ENCODE measurements around the gene FDPS.

DNA sequence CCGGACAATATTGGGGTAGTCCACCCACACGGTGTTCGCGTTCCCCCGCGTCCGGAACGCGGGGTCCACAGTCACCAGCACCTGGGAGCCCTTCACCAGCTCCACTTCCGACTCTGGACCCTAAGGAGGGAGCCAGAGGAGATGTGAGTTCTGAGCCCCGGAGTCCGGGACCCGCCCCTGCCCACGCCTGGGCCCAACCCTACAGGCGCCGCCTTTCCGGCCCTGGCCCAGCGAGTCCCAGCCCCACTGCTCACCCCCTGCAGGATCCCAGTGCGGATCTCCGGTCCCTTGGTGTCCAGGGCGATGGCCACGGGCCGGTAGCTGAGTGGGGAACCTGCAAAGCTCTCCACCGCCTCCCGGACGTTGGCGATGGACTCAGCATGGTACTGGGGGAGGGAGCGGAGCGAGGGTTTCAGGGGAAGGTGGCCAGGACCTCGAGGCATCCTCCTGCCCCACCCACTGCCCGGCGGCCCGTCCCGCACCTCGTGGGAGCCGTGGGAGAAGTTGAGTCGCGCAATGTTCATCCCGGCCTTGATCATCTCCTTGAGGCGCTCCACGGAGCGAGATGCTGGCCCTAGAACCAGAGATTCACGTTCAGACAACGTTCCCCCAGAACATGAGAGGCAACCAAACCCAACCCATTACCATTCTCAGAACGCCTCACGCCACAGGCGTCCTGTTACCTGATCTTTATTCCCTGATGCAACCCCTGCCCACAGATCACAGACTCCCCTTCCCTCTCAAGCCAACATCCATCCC, 13.3 kb upstream of the FDPS start:
- no peak for TF ChIP-seq POLR2A (IDR thresholded peaks at IDR 0.05)
- TF ChIP-seq, protein P1, sequence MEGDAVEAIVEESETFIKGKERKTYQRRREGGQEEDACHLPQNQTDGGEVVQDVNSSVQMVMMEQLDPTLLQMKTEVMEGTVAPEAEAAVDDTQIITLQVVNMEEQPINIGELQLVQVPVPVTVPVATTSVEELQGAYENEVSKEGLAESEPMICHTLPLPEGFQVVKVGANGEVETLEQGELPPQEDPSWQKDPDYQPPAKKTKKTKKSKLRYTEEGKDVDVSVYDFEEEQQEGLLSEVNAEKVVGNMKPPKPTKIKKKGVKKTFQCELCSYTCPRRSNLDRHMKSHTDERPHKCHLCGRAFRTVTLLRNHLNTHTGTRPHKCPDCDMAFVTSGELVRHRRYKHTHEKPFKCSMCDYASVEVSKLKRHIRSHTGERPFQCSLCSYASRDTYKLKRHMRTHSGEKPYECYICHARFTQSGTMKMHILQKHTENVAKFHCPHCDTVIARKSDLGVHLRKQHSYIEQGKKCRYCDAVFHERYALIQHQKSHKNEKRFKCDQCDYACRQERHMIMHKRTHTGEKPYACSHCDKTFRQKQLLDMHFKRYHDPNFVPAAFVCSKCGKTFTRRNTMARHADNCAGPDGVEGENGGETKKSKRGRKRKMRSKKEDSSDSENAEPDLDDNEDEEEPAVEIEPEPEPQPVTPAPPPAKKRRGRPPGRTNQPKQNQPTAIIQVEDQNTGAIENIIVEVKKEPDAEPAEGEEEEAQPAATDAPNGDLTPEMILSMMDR (IDR thresholded peaks at IDR 0.05), result no peak
